ENCODE results near the gene UCMA. TPM values are rescaled to one million over a fixed set of nuclear protein-coding genes. Genes with fewer than 3 reads are reported as not detected.

Gene UCMA
- total RNA-seq, 1 donor from 2014 or later, result not detected

GRCh38 chr10:13223241-13223640 lies 10.9 kb downstream of the UCMA start:
- Mint-ChIP-seq H3K9me3 (peaks cover 6% of the 10 kb centered on the region), H3K27me3 (ENCODE audit: low read depth) (no peaks in the 10 kb centered on the region), H3K27ac (no peak overlapping the region), H3K36me3 (no peaks in the 10 kb centered on the region), H3K4me3 (no peak overlapping the region), H3K4me1 (no peaks in the 10 kb centered on the region)
- TF ChIP-seq CTCF (IDR thresholded peaks at IDR 0.05; ENCODE audit: unreplicated experiment), result no peak
- no peak for DNase-seq (ENCODE audit: low spot score in 2 of 2, unreplicated experiment in 2 of 2)

GRCh38 chr10:13222566-13222965 lies 11.6 kb downstream of the UCMA start:
- Mint-ChIP-seq H3K9me3 (peaks cover 6% of the 10 kb centered on the region), H3K4me1 (no peaks in the 10 kb centered on the region), H3K27ac (no peak overlapping the region), H3K4me3 (no peak overlapping the region), H3K36me3 (no peaks in the 10 kb centered on the region), H3K27me3 (ENCODE audit: low read depth) (no peaks in the 10 kb centered on the region)
- no peak for DNase-seq (ENCODE audit: low spot score in 2 of 2, unreplicated experiment in 2 of 2)
- TF ChIP-seq CTCF (IDR thresholded peaks at IDR 0.05; ENCODE audit: unreplicated experiment), result no peak

- Mint-ChIP-seq H3K9me3 (peaks cover 6% of the 10 kb centered on the region), H3K36me3 (no peaks in the 10 kb centered on the region), H3K4me3 (no peak overlapping the region), H3K27me3 (ENCODE audit: low read depth) (no peaks in the 10 kb centered on the region), H3K27ac (no peak overlapping the region), H3K4me1 (no peaks in the 10 kb centered on the region)
- DNase-seq (ENCODE audit: low spot score in 2 of 2, unreplicated experiment in 2 of 2), result no peak
- no peak for TF ChIP-seq CTCF (IDR thresholded peaks at IDR 0.05; ENCODE audit: unreplicated experiment)
Measured at GRCh38 chr10:13222151-13222550, 12.0 kb downstream of the UCMA start.

- no peak for TF ChIP-seq CTCF (IDR thresholded peaks at IDR 0.05; ENCODE audit: unreplicated experiment)
- Mint-ChIP-seq H3K4me3 (no peak overlapping the region), H3K36me3 (no peaks in the 10 kb centered on the region), H3K27ac (no peak overlapping the region), H3K9me3 (peaks cover 6% of the 10 kb centered on the region), H3K27me3 (ENCODE audit: low read depth) (no peaks in the 10 kb centered on the region), H3K4me1 (no peaks in the 10 kb centered on the region)
- DNase-seq (ENCODE audit: low spot score in 2 of 2, unreplicated experiment in 2 of 2), result no peak
Measured at GRCh38 chr10:13221572-13221971, 12.6 kb downstream of the UCMA start.

GRCh38 chr10:13219685-13220670 lies 14.2 kb downstream of the UCMA start:
- H3K27me3 Mint-ChIP-seq (ENCODE audit: low read depth), result no peaks in the 10 kb centered on the region
- no peaks in the 10 kb centered on the region for H3K4me1 Mint-ChIP-seq
- no peak overlapping the region for H3K4me3 Mint-ChIP-seq
- H3K36me3 Mint-ChIP-seq, result no peaks in the 10 kb centered on the region
- DNase-seq (ENCODE audit: low spot score in 2 of 2, unreplicated experiment in 2 of 2), result no peak
- peaks cover 12% of the 10 kb centered on the region for H3K9me3 Mint-ChIP-seq
- no peak for TF ChIP-seq CTCF (IDR thresholded peaks at IDR 0.05; ENCODE audit: unreplicated experiment)
- H3K27ac Mint-ChIP-seq, result no peak overlapping the region
